ENCODE measurements around the gene INTS11. TPM values are rescaled to one million over a fixed set of nuclear protein-coding genes. Genes with fewer than 3 reads are reported as not detected.

Gene INTS11
- 72.1 and 85.8 TPM in 2 replicates for total RNA-seq

DNA sequence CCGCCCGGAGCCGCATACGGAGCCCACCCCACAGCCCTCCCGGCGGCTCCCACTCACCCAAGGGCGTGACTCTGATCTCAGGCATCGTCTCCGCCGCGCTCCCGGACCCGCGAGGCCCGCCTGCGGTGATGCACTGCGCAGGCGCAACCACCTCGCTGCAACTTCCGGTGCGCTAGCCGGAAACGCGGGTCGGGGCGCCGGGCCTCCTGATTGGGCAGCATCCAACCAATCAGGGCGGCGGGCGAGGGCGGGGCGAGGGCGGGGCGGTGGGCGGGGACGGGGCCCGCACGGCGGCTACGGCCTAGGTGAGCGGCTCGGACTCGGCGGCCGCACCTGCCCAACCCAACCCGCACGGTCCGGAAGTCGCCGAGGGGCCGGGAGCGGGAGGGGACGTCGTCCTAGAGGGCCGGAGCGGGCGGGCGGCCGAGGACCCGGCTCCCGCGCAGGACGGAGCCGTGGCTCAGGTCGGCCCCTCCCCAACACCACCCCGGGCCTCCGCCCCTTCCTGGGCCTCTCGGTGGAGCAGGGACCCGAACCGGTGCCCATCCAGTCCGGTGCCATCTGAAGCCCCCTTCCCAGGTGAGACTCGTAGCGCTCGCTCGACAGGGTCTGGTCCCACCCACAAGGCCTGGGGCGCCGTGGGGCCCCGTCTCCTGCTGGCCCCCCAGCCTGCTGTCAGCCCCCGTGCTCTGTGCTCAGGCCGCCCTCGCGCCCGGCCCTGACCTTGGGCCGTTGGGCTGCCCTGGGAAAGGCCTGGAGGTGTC lies at the start of gene INTS11, which contains the start of gene CPTP:
TSS of gene INTS11 (minus strand) at position 137 of the 764 bp plus-strand sequence. CDS start at position 85, 52 bp downstream.
TSS of gene CPTP (plus strand) at position 279 of the 764 bp plus-strand sequence. CDS start 2,109 bp downstream, outside the sequence.

DNA sequence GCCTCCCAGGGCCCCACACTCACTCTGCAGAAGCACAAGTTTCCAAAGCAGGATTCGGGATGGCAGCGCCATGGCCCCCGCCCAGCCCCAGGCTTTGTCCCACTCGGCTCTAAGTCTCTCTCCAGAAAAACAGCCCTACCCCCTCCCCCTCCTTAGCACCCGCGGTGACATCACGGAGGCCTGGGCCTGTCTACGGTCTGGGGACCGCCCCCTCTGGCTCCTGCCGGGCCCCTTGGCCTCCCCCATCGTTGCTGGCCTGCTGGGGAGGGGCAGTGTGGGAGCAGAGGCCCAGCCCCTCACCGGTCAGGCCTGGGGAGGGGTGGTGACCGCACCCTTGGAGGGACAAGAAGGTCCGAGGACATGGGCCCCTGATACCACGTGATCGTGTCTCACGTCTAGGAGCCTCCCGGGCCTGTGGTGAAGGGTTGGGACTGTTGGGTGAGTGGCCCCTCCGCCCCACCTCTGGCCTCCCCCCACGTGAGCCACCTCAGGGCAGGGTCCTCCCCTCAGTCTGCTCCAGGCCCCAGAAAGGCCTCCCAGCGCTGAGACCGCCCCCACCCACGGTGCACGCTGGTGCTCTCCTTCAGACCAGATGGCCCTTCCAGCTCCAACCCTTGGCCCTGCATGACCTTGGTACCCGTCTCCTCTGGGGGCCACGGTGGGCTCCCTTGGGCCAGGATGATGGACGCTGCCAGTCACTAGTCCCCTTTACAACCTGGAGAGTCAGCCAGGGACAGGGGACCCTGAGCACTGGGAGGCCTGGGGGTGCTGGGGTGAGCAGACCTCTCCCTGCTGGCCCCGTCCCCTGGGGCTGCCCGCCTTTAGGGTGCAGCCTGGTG lies 34.2 kb upstream of the INTS11 start, which contains the start of gene MXRA8:
TSS of gene MXRA8 (minus strand) at position 123 of the 839 bp plus-strand sequence. CDS start at position 72, 51 bp downstream.

DNA sequence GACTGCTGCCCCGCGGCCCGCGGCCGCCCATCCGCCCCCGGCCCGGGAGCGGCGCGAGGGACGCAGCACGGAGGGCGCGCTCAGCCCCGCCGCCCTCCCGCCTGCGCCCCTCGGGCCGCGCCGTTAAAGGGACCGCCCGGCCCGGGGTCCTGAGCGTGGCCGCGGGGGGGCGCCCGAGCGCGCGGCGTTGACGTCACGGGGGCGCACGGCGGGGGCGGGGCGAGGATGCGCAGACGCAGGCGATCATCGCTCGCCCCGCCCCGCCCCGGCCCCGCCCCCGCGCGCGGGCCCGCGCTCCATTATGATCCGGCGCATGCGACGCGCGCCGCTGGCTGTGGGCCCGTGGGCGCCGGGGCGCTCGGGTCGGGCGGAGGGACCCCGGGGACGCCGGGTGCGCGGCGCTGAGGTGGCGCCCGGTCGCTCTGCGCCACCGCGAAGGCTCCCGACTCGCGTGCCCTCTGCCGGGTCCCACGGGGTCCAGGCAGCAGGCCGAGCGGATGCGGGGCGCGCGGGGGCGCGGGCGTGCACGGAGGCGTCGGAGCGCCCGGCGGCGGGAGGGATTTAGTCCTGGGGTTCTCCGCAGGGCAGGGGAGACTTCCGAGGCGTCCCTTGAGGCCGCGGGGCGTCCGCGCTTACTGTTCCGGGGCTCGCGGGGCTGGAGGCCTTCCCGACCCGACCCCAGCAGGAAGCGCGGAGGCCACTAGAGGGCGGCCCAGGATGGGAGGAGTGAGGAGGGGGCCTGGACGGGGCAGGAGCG lies 25.0 kb upstream of the INTS11 start, which contains the start of gene DVL1:
TSS of gene DVL1 (minus strand) at position 163 of the 757 bp plus-strand sequence. CDS start 353 bp downstream, outside the sequence.

DNA sequence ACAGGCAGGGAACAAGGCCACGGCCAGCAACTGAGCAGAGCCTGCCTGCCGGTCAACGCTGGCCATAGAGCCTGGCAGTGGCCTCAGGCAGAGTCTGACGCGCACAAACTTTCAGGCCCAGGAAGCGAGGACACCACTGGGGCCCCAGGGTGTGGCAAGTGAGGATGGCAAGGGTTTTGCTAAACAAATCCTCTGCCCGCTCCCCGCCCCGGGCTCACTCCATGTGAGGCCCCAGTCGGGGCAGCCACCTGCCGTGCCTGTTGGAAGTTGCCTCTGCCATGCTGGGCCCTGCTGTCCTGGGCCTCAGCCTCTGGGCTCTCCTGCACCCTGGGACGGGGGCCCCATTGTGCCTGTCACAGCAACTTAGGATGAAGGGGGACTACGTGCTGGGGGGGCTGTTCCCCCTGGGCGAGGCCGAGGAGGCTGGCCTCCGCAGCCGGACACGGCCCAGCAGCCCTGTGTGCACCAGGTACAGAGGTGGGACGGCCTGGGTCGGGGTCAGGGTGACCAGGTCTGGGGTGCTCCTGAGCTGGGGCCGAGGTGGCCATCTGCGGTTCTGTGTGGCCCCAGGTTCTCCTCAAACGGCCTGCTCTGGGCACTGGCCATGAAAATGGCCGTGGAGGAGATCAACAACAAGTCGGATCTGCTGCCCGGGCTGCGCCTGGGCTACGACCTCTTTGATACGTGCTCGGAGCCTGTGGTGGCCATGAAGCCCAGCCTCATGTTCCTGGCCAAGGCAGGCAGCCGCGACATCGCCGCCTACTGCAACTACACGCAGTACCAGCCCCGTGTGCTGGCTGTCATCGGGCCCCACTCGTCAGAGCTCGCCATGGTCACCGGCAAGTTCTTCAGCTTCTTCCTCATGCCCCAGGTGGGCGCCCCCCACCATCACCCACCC lies 6.9 kb upstream of the INTS11 start, which contains the start of gene TAS1R3:
TSS of gene TAS1R3 (plus strand) at position 213 of the 898 bp plus-strand sequence. CDS start at position 279, 66 bp downstream.

GRCh38 chr1:1307923-1308755 lies 16.3 kb downstream of the INTS11 start, which contains the start of the genes ACAP3 and PUSL1:
Gene ACAP3 (minus strand): TSS chr1:1307930. CDS start chr1:1307815, 115 bp downstream.
Gene PUSL1 (plus strand): TSS chr1:1308597. CDS start chr1:1308644, 47 bp downstream.

GRCh38 chr1:1273512-1274298 lies 50.8 kb downstream of the INTS11 start, which contains the start of gene UBE2J2:
Gene UBE2J2 (minus strand): TSS chr1:1273854. CDS start chr1:1267992, 5,862 bp downstream.

Other genes starting within 250 kb of the INTS11 start
- gene C1orf159, start 208.6 kb downstream of the INTS11 start, total RNA-seq: 12.7 and 22.9 TPM in 2 replicates
- not detected in 2 replicates for gene TTLL10, start 150.8 kb downstream of the INTS11 start, total RNA-seq
- 0.63 and 0.98 TPM in 2 replicates for gene TNFRSF18, start 118.1 kb downstream of the INTS11 start, total RNA-seq
- gene TNFRSF4, start 110.5 kb downstream of the INTS11 start, total RNA-seq: not detected in 2 replicates
- gene SDF4, start 92.7 kb downstream of the INTS11 start, total RNA-seq: 130 TPM in 2 replicates
- 23.6 and 24.7 TPM in 2 replicates for gene B3GALT6, start 92.4 kb downstream of the INTS11 start, total RNA-seq
- gene C1QTNF12, start 77.9 kb downstream of the INTS11 start, total RNA-seq: 0.71 and 1.1 TPM in 2 replicates
- 43.3 and 56.1 TPM in 2 replicates for gene UBE2J2, start 50.8 kb downstream of the INTS11 start, total RNA-seq
- 0.09 and 0.21 TPM in 2 replicates for gene SCNN1D, start 44.2 kb downstream of the INTS11 start, total RNA-seq
- 33.2 and 37.7 TPM in 2 replicates for gene ACAP3, start 16.7 kb downstream of the INTS11 start, total RNA-seq
- gene PUSL1, start 16.1 kb downstream of the INTS11 start, total RNA-seq: 63.3 and 72.2 TPM in 2 replicates
- gene CPTP, start 142 bp upstream of the INTS11 start, total RNA-seq: 41.8 and 48.7 TPM in 2 replicates
- 0.05 and 0.07 TPM in 2 replicates for gene TAS1R3, start 6.6 kb upstream of the INTS11 start, total RNA-seq
- 81.8 and 99.3 TPM in 2 replicates for gene DVL1, start 24.8 kb upstream of the INTS11 start, total RNA-seq
- 1.6 and 4.9 TPM in 2 replicates for gene MXRA8, start 33.9 kb upstream of the INTS11 start, total RNA-seq
- gene AURKAIP1, start 50.5 kb upstream of the INTS11 start, total RNA-seq: 213 and 230 TPM in 2 replicates
- gene CCNL2, start 74.7 kb upstream of the INTS11 start, total RNA-seq: 48.4 and 60.6 TPM in 2 replicates
- gene MRPL20, start 82.6 kb upstream of the INTS11 start, total RNA-seq: 173 and 184 TPM in 2 replicates
- gene ANKRD65, start 96.6 kb upstream of the INTS11 start, total RNA-seq: 21.4 and 24.3 TPM in 2 replicates
- gene VWA1, start 111.0 kb upstream of the INTS11 start, total RNA-seq: 91.6 and 96.3 TPM in 2 replicates
- 0.14 TPM in 1 of 2 replicates, not detected in the other for gene ATAD3C, start 125.0 kb upstream of the INTS11 start, total RNA-seq
- 30.3 and 34.1 TPM in 2 replicates for gene ATAD3B, start 147.1 kb upstream of the INTS11 start, total RNA-seq
- 56.8 and 65.5 TPM in 2 replicates for gene ATAD3A, start 187.5 kb upstream of the INTS11 start, total RNA-seq
- gene TMEM240, start 216.0 kb upstream of the INTS11 start, total RNA-seq: 0.23 and 0.35 TPM in 2 replicates